Esophagus muscularis mucosa (tissue), 3 donors: ENCODE results near the gene MRPL10.

Experiments
- CTCF ChIP-seq, 3 experiments: fragments of 200-600 bp in 2 of 3; fragments of 450-650 bp in 1 of 3; sonication (generic) in 2 of 3; IDR thresholded peaks; one replicate each; pipeline ENCODE4 v1.5.1; 2017 to 2019; ENCODE audit warnings: antibody characterized with exemption in 3 of 3, mild to moderate bottlenecking in 2 of 3, moderate library complexity in 1 of 3
- POLR2A ChIP-seq: fragments of 450-650 bp; IDR thresholded peaks from one replicate; pipeline ENCODE4 v1.6.1; 2017; ENCODE audit warnings: antibody characterized with exemption, moderate library complexity, mild to moderate bottlenecking, low read depth
- POLR2AphosphoS5 ChIP-seq, 2 donors: sonication (generic); formaldehyde crosslinking; IDR thresholded peaks; one replicate each; pipeline ENCODE4 v1.6.1; 2017; ENCODE audit warnings: antibody characterized with exemption in 2 of 2

GRCh38 chr17:47848198-47848513 lies 16.8 kb upstream of the MRPL10 start:
- TF ChIP-seq CTCF (IDR thresholded peaks at IDR 0.05) = no peak
- no peak for TF ChIP-seq POLR2A
- TF ChIP-seq POLR2AphosphoS5 (IDR thresholded peaks at IDR 0.05) = no peak
